ENCODE data around the gene PRUNE2.
A peak's percentile ranks its signal among the peaks of the same experiment; 100 is the strongest.

The PRUNE2 gene

DNA sequence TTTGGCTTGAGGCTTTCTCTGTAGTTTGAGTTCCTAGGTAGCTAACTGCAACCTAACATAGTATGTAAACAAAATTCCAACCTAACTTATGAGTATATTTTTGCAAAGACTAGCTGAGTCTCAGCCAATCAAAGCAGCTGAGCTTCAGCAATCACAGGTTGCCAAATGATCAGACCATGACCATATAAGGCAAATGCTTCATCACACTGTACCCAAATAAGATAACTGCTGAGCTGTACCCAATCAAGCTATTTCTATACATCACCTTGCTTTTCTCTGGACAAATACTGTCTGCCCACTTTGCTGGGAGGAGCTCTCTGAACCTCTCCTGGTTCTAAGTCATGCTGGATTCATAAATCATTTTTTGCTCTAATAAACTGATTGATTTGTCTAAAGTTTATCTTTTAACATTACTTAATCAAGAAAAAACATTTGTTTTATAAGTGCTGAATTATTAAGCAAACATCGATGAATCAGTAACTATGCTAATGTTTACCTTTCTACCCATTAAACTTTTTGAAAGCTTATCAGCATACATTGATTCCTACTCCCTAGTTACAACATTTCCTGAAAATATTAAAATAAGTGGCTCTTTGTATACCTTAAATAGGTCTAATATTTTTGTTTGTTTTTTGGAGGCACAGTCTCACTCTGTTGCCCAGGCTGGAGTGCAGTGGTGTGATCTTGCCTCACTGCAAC lies 271.4 kb downstream of the PRUNE2 start:
- H2AFZ ChIP-seq (ENCODE audit: low read depth, low read length): no peak overlapping the region
- H3K36me3 ChIP-seq (ENCODE audit: insufficient read depth, low read length): no peaks in the 10 kb centered on the region
- H3K4me2 ChIP-seq (ENCODE audit: insufficient read depth, low read length): no peak overlapping the region
- H3K27me3 ChIP-seq (ENCODE audit: insufficient read depth, low read length, poor library complexity): no peaks in the 10 kb centered on the region
- no peak overlapping the region for H3K4me3 ChIP-seq (ENCODE audit: low read depth in 1 of 2, low read length in 2 of 2)
- no peaks in the 10 kb centered on the region for H4K20me1 ChIP-seq (ENCODE audit: insufficient read depth, low read length)
- H3K4me1 ChIP-seq (ENCODE audit: insufficient read depth, low read length): peaks cover 8% of the 10 kb centered on the region
- peak; percentile 27; the same call in 1 of the 3 replicates for ATAC-seq (ENCODE audit: insufficient read depth, low read depth)
- no peaks in the 10 kb centered on the region for H3K79me2 ChIP-seq (ENCODE audit: insufficient read depth, low read length)
- no peak for DNase-seq
- H3K27ac ChIP-seq (ENCODE audit: low read length): no peak overlapping the region
- TF ChIP-seq EZH2 (IDR thresholded peaks at IDR 0.05; ENCODE audit: borderline replicate concordance, low read depth, low read length, severe bottlenecking): no peak
- TF ChIP-seq, protein P1, sequence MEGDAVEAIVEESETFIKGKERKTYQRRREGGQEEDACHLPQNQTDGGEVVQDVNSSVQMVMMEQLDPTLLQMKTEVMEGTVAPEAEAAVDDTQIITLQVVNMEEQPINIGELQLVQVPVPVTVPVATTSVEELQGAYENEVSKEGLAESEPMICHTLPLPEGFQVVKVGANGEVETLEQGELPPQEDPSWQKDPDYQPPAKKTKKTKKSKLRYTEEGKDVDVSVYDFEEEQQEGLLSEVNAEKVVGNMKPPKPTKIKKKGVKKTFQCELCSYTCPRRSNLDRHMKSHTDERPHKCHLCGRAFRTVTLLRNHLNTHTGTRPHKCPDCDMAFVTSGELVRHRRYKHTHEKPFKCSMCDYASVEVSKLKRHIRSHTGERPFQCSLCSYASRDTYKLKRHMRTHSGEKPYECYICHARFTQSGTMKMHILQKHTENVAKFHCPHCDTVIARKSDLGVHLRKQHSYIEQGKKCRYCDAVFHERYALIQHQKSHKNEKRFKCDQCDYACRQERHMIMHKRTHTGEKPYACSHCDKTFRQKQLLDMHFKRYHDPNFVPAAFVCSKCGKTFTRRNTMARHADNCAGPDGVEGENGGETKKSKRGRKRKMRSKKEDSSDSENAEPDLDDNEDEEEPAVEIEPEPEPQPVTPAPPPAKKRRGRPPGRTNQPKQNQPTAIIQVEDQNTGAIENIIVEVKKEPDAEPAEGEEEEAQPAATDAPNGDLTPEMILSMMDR (IDR thresholded peaks at IDR 0.05; ENCODE audit: borderline replicate concordance, extremely low read depth, low read length, poor library complexity, severe bottlenecking): no peak
- H3K9me3 ChIP-seq (ENCODE audit: insufficient read depth, low read length, severe bottlenecking): no peaks in the 10 kb centered on the region
- no peak overlapping the region for H3K9ac ChIP-seq (ENCODE audit: low read depth, low read length)

DNA sequence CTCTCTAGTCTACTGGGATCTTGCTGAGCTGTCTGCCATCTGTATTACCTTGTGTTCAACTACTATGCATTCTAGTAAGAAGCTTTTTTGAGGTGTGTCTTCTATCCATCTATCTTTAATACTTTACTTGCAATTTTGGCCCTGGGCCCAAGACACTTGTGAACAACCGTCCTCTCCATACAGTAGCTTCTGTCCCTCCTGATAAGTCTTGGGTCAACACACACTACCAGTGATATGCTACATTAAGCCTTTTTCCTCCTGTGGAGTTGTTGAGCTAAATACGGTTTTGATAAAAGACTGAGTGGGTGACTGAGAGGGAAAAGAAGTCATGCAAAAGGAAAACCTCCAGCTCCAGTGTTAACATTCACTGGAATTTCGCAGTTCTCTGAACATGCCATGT lies 275.0 kb downstream of the PRUNE2 start:
- no peak overlapping the region for H3K4me2 ChIP-seq (ENCODE audit: insufficient read depth, low read length)
- DNase-seq (no peak), ATAC-seq (ENCODE audit: insufficient read depth, low read depth) (no peak)
- no peak overlapping the region for H3K4me3 ChIP-seq (ENCODE audit: low read depth in 1 of 2, low read length in 2 of 2)
- no peaks in the 10 kb centered on the region for H3K79me2 ChIP-seq (ENCODE audit: insufficient read depth, low read length)
- H3K4me1 ChIP-seq (ENCODE audit: insufficient read depth, low read length): peaks cover 13% of the 10 kb centered on the region
- no peaks in the 10 kb centered on the region for H4K20me1 ChIP-seq (ENCODE audit: insufficient read depth, low read length)
- no peaks in the 10 kb centered on the region for H3K9me3 ChIP-seq (ENCODE audit: insufficient read depth, low read length, severe bottlenecking)
- H2AFZ ChIP-seq (ENCODE audit: low read depth, low read length): no peak overlapping the region
- no peak for TF ChIP-seq EZH2 (IDR thresholded peaks at IDR 0.05; ENCODE audit: borderline replicate concordance, low read depth, low read length, severe bottlenecking)
- TF ChIP-seq, protein P1 (IDR thresholded peaks at IDR 0.05; ENCODE audit: borderline replicate concordance, extremely low read depth, low read length, poor library complexity, severe bottlenecking): no peak
- H3K36me3 ChIP-seq (ENCODE audit: insufficient read depth, low read length): no peaks in the 10 kb centered on the region
- H3K27me3 ChIP-seq (ENCODE audit: insufficient read depth, low read length, poor library complexity): no peaks in the 10 kb centered on the region
- no peak overlapping the region for H3K9ac ChIP-seq (ENCODE audit: low read depth, low read length)
- no peak overlapping the region for H3K27ac ChIP-seq (ENCODE audit: low read length)

- TF ChIP-seq, protein P1 (IDR thresholded peaks at IDR 0.05; ENCODE audit: borderline replicate concordance, extremely low read depth, low read length, poor library complexity, severe bottlenecking): no peak
- no peak for TF ChIP-seq EZH2 (IDR thresholded peaks at IDR 0.05; ENCODE audit: borderline replicate concordance, low read depth, low read length, severe bottlenecking)
- H3K27ac ChIP-seq (ENCODE audit: low read length): no peak overlapping the region; the same call in 1 of the 2 replicates
These were observed 276.5 kb downstream of the PRUNE2 start for GRCh38 chr9:76629205-76629990.

More at GRCh38 chr9:76629205-76629990, 276.5 kb downstream of the PRUNE2 start:
- Histone ChIP-seq H2AFZ (ENCODE audit: low read depth, low read length) (no peak overlapping the region), H3K27me3 (ENCODE audit: insufficient read depth, low read length, poor library complexity) (no peaks in the 10 kb centered on the region), H3K9me3 (ENCODE audit: insufficient read depth, low read length, severe bottlenecking) (no peaks in the 10 kb centered on the region), H3K4me2 (ENCODE audit: insufficient read depth, low read length) (no peak overlapping the region), H4K20me1 (ENCODE audit: insufficient read depth, low read length) (no peaks in the 10 kb centered on the region), H3K79me2 (ENCODE audit: insufficient read depth, low read length) (no peaks in the 10 kb centered on the region), H3K4me1 (ENCODE audit: insufficient read depth, low read length) (peaks cover 13% of the 10 kb centered on the region), H3K9ac (ENCODE audit: low read depth, low read length) (no peak overlapping the region), H3K36me3 (ENCODE audit: insufficient read depth, low read length) (no peaks in the 10 kb centered on the region), H3K4me3 (ENCODE audit: low read depth in 1 of 2, low read length in 2 of 2) (no peak overlapping the region)
- DNase-seq: peak; percentile 30
- peak; percentile 83 for ATAC-seq (ENCODE audit: insufficient read depth, low read depth)
